ENCODE results near the gene SLF1. TPM values are rescaled to one million over a fixed set of nuclear protein-coding genes. Genes with fewer than 3 reads are reported as not detected.

Gene SLF1
- total RNA-seq, 1 donor from 2014 or later = 5.3 TPM

GRCh38 chr5:94632024-94632423 lies 13.6 kb downstream of the SLF1 start:
- no peak for FAIRE-seq
- no peak overlapping the region for H3K4me3 Mint-ChIP-seq (ENCODE audit: unreplicated experiment)

GRCh38 chr5:94640176-94640575 lies 21.7 kb downstream of the SLF1 start:
- TF ChIP-seq EZH2 (IDR thresholded peaks at IDR 0.05; ENCODE audit: insufficient read depth, low read length) (no peak), CTCF (IDR thresholded peaks at IDR 0.05; ENCODE audit: insufficient read depth, low read depth, low read length) (no peak)
- Histone ChIP-seq H2AFZ (ENCODE audit: low read depth, low read length) (no peak overlapping the region), H3K79me2 (ENCODE audit: insufficient read depth, low read length) (peaks cover 21% of the 10 kb centered on the region), H4K20me1 (ENCODE audit: insufficient read depth, low read length) (no peaks in the 10 kb centered on the region), H3K4me1 (ENCODE audit: insufficient read depth, low read length) (no peaks in the 10 kb centered on the region), H3K27ac (ENCODE audit: low read depth, low read length) (no peak overlapping the region), H3K9me3 (ENCODE audit: insufficient read depth, low read depth, low read length) (no peaks in the 10 kb centered on the region), H3K4me3 (ENCODE audit: insufficient read depth, low read depth, low read length) (no peak overlapping the region), H3K27me3 (ENCODE audit: insufficient read depth, low read length) (no peaks in the 10 kb centered on the region), H3K9ac (ENCODE audit: low read length) (no peak overlapping the region), H3K4me2 (ENCODE audit: low read length) (no peak overlapping the region), H3K36me3 (ENCODE audit: insufficient read depth, low read length) (no peaks in the 10 kb centered on the region)
- no peak overlapping the region for H3K4me3 Mint-ChIP-seq (ENCODE audit: unreplicated experiment)
- H3K27ac Mint-ChIP-seq (ENCODE audit: unreplicated experiment) = no peak overlapping the region
- H3K27me3 Mint-ChIP-seq (ENCODE audit: low read depth, unreplicated experiment) = no peaks in the 10 kb centered on the region
- H3K4me1 Mint-ChIP-seq (ENCODE audit: low read depth, unreplicated experiment) = no peaks in the 10 kb centered on the region
- peaks cover 7% of the 10 kb centered on the region for H3K9me3 Mint-ChIP-seq (ENCODE audit: unreplicated experiment)
- FAIRE-seq (no peak), DNase-seq (ENCODE audit: low read depth) (no peak)
- H3K36me3 Mint-ChIP-seq (ENCODE audit: low read depth, unreplicated experiment) = peaks cover 18% of the 10 kb centered on the region

More at GRCh38 chr5:94632024-94632423, 13.6 kb downstream of the SLF1 start:
- Histone ChIP-seq H3K9me3 (ENCODE audit: insufficient read depth, low read depth, low read length) (no peaks in the 10 kb centered on the region), H3K27ac (ENCODE audit: low read depth, low read length) (no peak overlapping the region), H3K4me2 (ENCODE audit: low read length) (no peak overlapping the region), H3K4me1 (ENCODE audit: insufficient read depth, low read length) (no peaks in the 10 kb centered on the region), H4K20me1 (ENCODE audit: insufficient read depth, low read length) (no peaks in the 10 kb centered on the region), H2AFZ (ENCODE audit: low read depth, low read length) (no peak overlapping the region), H3K79me2 (ENCODE audit: insufficient read depth, low read length) (peaks cover 13% of the 10 kb centered on the region), H3K27me3 (ENCODE audit: insufficient read depth, low read length) (no peaks in the 10 kb centered on the region), H3K9ac (ENCODE audit: low read length) (no peak overlapping the region), H3K36me3 (ENCODE audit: insufficient read depth, low read length) (peaks cover 6% of the 10 kb centered on the region), H3K4me3 (ENCODE audit: insufficient read depth, low read depth, low read length) (no peak overlapping the region)
- Mint-ChIP-seq H3K9me3 (ENCODE audit: unreplicated experiment) (peaks cover 1% of the 10 kb centered on the region), H3K27me3 (ENCODE audit: low read depth, unreplicated experiment) (no peaks in the 10 kb centered on the region), H3K4me1 (ENCODE audit: low read depth, unreplicated experiment) (no peaks in the 10 kb centered on the region), H3K36me3 (ENCODE audit: low read depth, unreplicated experiment) (no peaks in the 10 kb centered on the region), H3K27ac (ENCODE audit: unreplicated experiment) (no peak overlapping the region)
- DNase-seq (ENCODE audit: low read depth) = peak; percentile 7
- TF ChIP-seq CTCF (IDR thresholded peaks at IDR 0.05; ENCODE audit: insufficient read depth, low read depth, low read length) (no peak), EZH2 (IDR thresholded peaks at IDR 0.05; ENCODE audit: insufficient read depth, low read length) (no peak)

- no peaks in the 10 kb centered on the region for H3K4me1 ChIP-seq (ENCODE audit: insufficient read depth, low read length)
- no peaks in the 10 kb centered on the region for H3K27me3 Mint-ChIP-seq (ENCODE audit: low read depth, unreplicated experiment)
- H3K27ac ChIP-seq (ENCODE audit: low read depth, low read length) = no peak overlapping the region
- H3K9me3 ChIP-seq (ENCODE audit: insufficient read depth, low read depth, low read length) = no peaks in the 10 kb centered on the region
- H4K20me1 ChIP-seq (ENCODE audit: insufficient read depth, low read length) = no peaks in the 10 kb centered on the region
- no peaks in the 10 kb centered on the region for H3K36me3 ChIP-seq (ENCODE audit: insufficient read depth, low read length)
- H3K27me3 ChIP-seq (ENCODE audit: insufficient read depth, low read length) = no peaks in the 10 kb centered on the region
- peaks cover 4% of the 10 kb centered on the region for H3K79me2 ChIP-seq (ENCODE audit: insufficient read depth, low read length)
- H3K4me3 ChIP-seq (ENCODE audit: insufficient read depth, low read depth, low read length) = no peak overlapping the region
- FAIRE-seq = no peak
- no peak overlapping the region for H3K9ac ChIP-seq (ENCODE audit: low read length)
- no peak for TF ChIP-seq EZH2 (IDR thresholded peaks at IDR 0.05; ENCODE audit: insufficient read depth, low read length)
- TF ChIP-seq CTCF (IDR thresholded peaks at IDR 0.05; ENCODE audit: insufficient read depth, low read depth, low read length) = no peak
- H2AFZ ChIP-seq (ENCODE audit: low read depth, low read length) = no peak overlapping the region
- no peak overlapping the region for H3K4me2 ChIP-seq (ENCODE audit: low read length)
- DNase-seq (ENCODE audit: low read depth) = no peak
- no peak overlapping the region for H3K27ac Mint-ChIP-seq (ENCODE audit: unreplicated experiment)
- H3K9me3 Mint-ChIP-seq (ENCODE audit: unreplicated experiment) = peaks cover 5% of the 10 kb centered on the region
- no peaks in the 10 kb centered on the region for H3K4me1 Mint-ChIP-seq (ENCODE audit: low read depth, unreplicated experiment)
- peaks cover 13% of the 10 kb centered on the region for H3K36me3 Mint-ChIP-seq (ENCODE audit: low read depth, unreplicated experiment)
- no peak overlapping the region for H3K4me3 Mint-ChIP-seq (ENCODE audit: unreplicated experiment)
These were observed 26.6 kb downstream of the SLF1 start for GRCh38 chr5:94645053-94645452.
